H9 (cell line): ENCODE results near the gene RPP40. TPM values are rescaled to one million over a fixed set of nuclear protein-coding genes. Genes with fewer than 3 reads are reported as not detected.

Source experiments
- DNase-seq: peaks from one replicate; pipeline ENCODE4 v3.0.0-alpha.2; 2017
- H2AFZ ChIP-seq: one replicate; pipeline ENCODE4 v1.6.1; 2013; ENCODE audit warnings: mild to moderate bottlenecking, low read length, control low read depth, moderate library complexity
- H2AK5ac ChIP-seq: 2 replicates; pipeline ENCODE4 v1.6.1; 2013; ENCODE audit warnings: low read length, control low read depth, mixed read lengths; ENCODE audit not compliant: insufficient read length
- H2BK120ac ChIP-seq: one replicate; pipeline ENCODE4 v1.6.1; 2013; ENCODE audit warnings: low read depth, mild to moderate bottlenecking, low read length, control low read depth, inconsistent platforms; ENCODE audit not compliant: poor library complexity, severe bottlenecking
- H2BK12ac ChIP-seq: 2 replicates; pipeline ENCODE4 v1.6.1; 2013; ENCODE audit warnings: low read length, control low read depth, mixed read lengths, low read depth; ENCODE audit not compliant: insufficient read length
- H2BK15ac ChIP-seq: 2 replicates; pipeline ENCODE4 v1.6.1; 2013; ENCODE audit warnings: low read depth, low read length, control low read depth
- H2BK20ac ChIP-seq: one replicate; pipeline ENCODE4 v1.6.1; 2013; ENCODE audit warnings: low read depth, mild to moderate bottlenecking, low read length, control low read depth, inconsistent platforms; ENCODE audit not compliant: poor library complexity, severe bottlenecking
- H2BK5ac ChIP-seq: 2 replicates; pipeline ENCODE4 v1.6.1; 2013; ENCODE audit warnings: low read length, control low read depth, mixed read lengths; ENCODE audit not compliant: insufficient read length
- H3K14ac ChIP-seq: 2 replicates; pipeline ENCODE4 v1.6.1; 2013; ENCODE audit warnings: low read length, control low read depth; ENCODE audit not compliant: insufficient read depth
- H3K18ac ChIP-seq: 2 replicates; pipeline ENCODE4 v1.6.1; 2013; ENCODE audit warnings: low read depth, mild to moderate bottlenecking, mixed read lengths, low read length, control low read depth; ENCODE audit not compliant: insufficient read length
- H3K23ac ChIP-seq: 2 replicates; pipeline ENCODE4 v1.6.1; 2013; ENCODE audit warnings: low read length, control low read depth, mixed read lengths, low read depth; ENCODE audit not compliant: insufficient read length
- H3K23me2 ChIP-seq: 2 replicates; pipeline ENCODE4 v1.6.1; 2013; ENCODE audit warnings: low read depth, mild to moderate bottlenecking, mixed read lengths, low read length, control low read depth; ENCODE audit not compliant: insufficient read length, poor library complexity, severe bottlenecking
- H3K27ac ChIP-seq: 2 replicates; pipeline ENCODE4 v1.5.1; 2013; ENCODE audit warnings: low read length, control low read depth, mixed read lengths, low read depth; ENCODE audit not compliant: insufficient read length
- H3K27me3 ChIP-seq: 2 replicates; pipeline ENCODE4 v1.6.1; 2013; ENCODE audit warnings: low read length, control low read depth, inconsistent platforms; ENCODE audit not compliant: insufficient read depth
- H3K4ac ChIP-seq: 2 replicates; pipeline ENCODE4 v1.6.1; 2013; ENCODE audit warnings: low read depth, mild to moderate bottlenecking, control low read depth, inconsistent platforms, low read length, moderate library complexity
- H3K4me1 ChIP-seq: 2 replicates; pipeline ENCODE4 v1.6.1; 2013; ENCODE audit warnings: low read length, control low read depth, inconsistent platforms; ENCODE audit not compliant: insufficient read depth
- H3K4me2 ChIP-seq: 2 replicates; pipeline ENCODE4 v1.6.1; 2013; ENCODE audit warnings: low read length, control low read depth, mixed read lengths; ENCODE audit not compliant: insufficient read length, insufficient read depth
- H3K56ac ChIP-seq: 2 replicates; pipeline ENCODE4 v1.6.1; 2013; ENCODE audit warnings: low read depth, mild to moderate bottlenecking, mixed read lengths, low read length, control low read depth; ENCODE audit not compliant: insufficient read length
- H3K79me1 ChIP-seq: 2 replicates; pipeline ENCODE4 v1.6.1; 2013; ENCODE audit warnings: low read depth, mild to moderate bottlenecking, moderate library complexity, low read length, control low read depth, inconsistent platforms; ENCODE audit not compliant: insufficient read depth, poor library complexity, severe bottlenecking
- H3K79me2 ChIP-seq: 2 replicates; pipeline ENCODE4 v1.6.1; 2013; ENCODE audit warnings: low read length, control low read depth, inconsistent platforms; ENCODE audit not compliant: insufficient read depth
- H3K9ac ChIP-seq: 2 replicates; pipeline ENCODE4 v1.6.1; 2013; ENCODE audit warnings: low read length, control low read depth, mixed read lengths; ENCODE audit not compliant: insufficient read length; ENCODE audit errors: extremely low read depth
- H3K9me3 ChIP-seq: one replicate; pipeline ENCODE4 v1.6.1; 2013; ENCODE audit warnings: low read depth, low read length, inconsistent platforms; ENCODE audit not compliant: control insufficient read depth
- H3T11ph ChIP-seq: one replicate; pipeline ENCODE4 v1.6.1; 2013; ENCODE audit warnings: mild to moderate bottlenecking, low read length, control low read depth, inconsistent platforms
- H4K20me1 ChIP-seq: one replicate; pipeline ENCODE4 v1.6.1; 2013; ENCODE audit not compliant: control insufficient read depth, insufficient read length, insufficient read depth
- H4K5ac ChIP-seq: 2 replicates; pipeline ENCODE4 v1.6.1; 2013; ENCODE audit warnings: low read depth, mild to moderate bottlenecking, mixed read lengths, low read length, control low read depth; ENCODE audit not compliant: insufficient read length
- H4K8ac ChIP-seq: replicated peaks from 2 replicates; pipeline ENCODE4 v1.6.1; 2013; ENCODE audit warnings: low read length, control low read depth, mixed read lengths, low read depth; ENCODE audit not compliant: insufficient read length
- H4K91ac ChIP-seq: 2 replicates; pipeline ENCODE4 v1.6.1; 2013; ENCODE audit warnings: low read depth, mild to moderate bottlenecking, moderate library complexity, mixed read lengths, low read length, control low read depth; ENCODE audit not compliant: insufficient read length
- H3K27ac Mint-ChIP-seq, 3 experiments: 2 replicates in 2 of 3; 3 replicates in 1 of 3; pipeline ENCODE4 v1.8.0; 2020 to 2021; ENCODE audit warnings: mixed read lengths in 3 of 3, mild to moderate bottlenecking in 1 of 3, moderate library complexity in 1 of 3
- H3K27me3 Mint-ChIP-seq: 2 replicates; pipeline ENCODE4 v1.8.0; 2021; ENCODE audit warnings: low read depth, mild to moderate bottlenecking, moderate library complexity, mixed read lengths
- H3K36me3 Mint-ChIP-seq, 3 experiments: 2 replicates in 2 of 3; 3 replicates in 1 of 3; pipeline ENCODE4 v1.8.0; 2020 to 2021; ENCODE audit warnings: low read depth in 3 of 3, mixed read lengths in 3 of 3; ENCODE audit not compliant: insufficient read depth in 1 of 3
- H3K4me1 Mint-ChIP-seq, 2 experiments: 2 replicates each; pipeline ENCODE4 v1.8.0; 2020; ENCODE audit warnings: mixed read lengths in 2 of 2
- H3K4me3 Mint-ChIP-seq, 2 experiments: 2 replicates in 1 of 2; 3 replicates in 1 of 2; pipeline ENCODE4 v1.8.0; 2020 to 2021; ENCODE audit warnings: mild to moderate bottlenecking in 2 of 2, mixed read lengths in 2 of 2, moderate library complexity in 1 of 2
- H3K9me3 Mint-ChIP-seq, 2 experiments: 2 replicates in 1 of 2; 3 replicates in 1 of 2; pipeline ENCODE4 v1.8.0; 2020; ENCODE audit warnings: mild to moderate bottlenecking in 2 of 2, mixed read lengths in 2 of 2, moderate library complexity in 1 of 2
- CTCF ChIP-seq: fragments of 200-600 bp; sonication (generic); conservative IDR thresholded peaks from 3 replicates; pipeline ENCODE4 v1.8.0; 2021; ENCODE audit warnings: antibody characterized with exemption, mild to moderate bottlenecking
- whole genome bisulfite sequencing: extraction: QIAGEN DNeasy Blood & Tissue Kit; methylation state at CpG from one replicate; pipeline ENCODE4 v1.1.7; 2013; ENCODE audit warnings: missing lambda C conversion rate, low lambda C conversion rate, mixed read lengths; ENCODE audit not compliant: insufficient read length; ENCODE audit errors: extremely low coverage; 5-methylcytosine and 5-hydroxymethylcytosine counted together
- total RNA-seq: library from RNA; stranded (reverse); gene quantifications from 2 replicates; pipeline ENCODE4 v1.2.1, GENCODE V29; 2021

RPP40 gene
- total RNA-seq, 1 experiment from 2014 or later: 17.8 TPM

DNA sequence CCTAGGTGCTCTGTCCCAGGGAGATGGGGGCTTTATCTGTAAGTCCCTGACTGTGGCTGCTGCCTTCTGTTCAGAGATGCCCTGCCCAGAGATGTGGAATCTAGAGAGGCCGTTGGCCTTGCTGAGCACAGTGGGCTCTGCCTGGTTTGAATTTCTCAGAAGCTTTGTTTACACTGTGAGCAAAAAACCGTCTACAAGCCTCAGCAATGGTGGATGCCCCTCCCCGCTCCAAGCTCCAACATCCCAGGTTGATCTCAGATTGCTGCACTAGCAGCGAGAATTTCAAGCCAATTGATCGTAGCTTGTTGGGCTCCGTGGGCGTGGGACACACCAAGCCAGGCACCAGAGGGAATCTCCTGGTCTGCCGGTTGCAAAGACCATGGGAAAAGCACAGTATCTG, 16.3 kb upstream of the RPP40 start:
- TF ChIP-seq CTCF: no peak
- Histone ChIP-seq H4K8ac (no peak overlapping the region), H3K23me2 (no peaks in the 10 kb centered on the region), H2BK12ac (no peak overlapping the region), H2BK120ac (no peak overlapping the region), H2AFZ (no peak overlapping the region), H2AK5ac (no peak overlapping the region), H3K27me3 (no peaks in the 10 kb centered on the region), H3K4me1 (no peaks in the 10 kb centered on the region), H4K91ac (no peak overlapping the region), H2BK20ac (no peak overlapping the region), H3K4me2 (no peak overlapping the region), H3K18ac (no peak overlapping the region), H2BK15ac (no peak overlapping the region), H3K56ac (no peak overlapping the region), H3K27ac (no peak overlapping the region), H3K79me2 (no peaks in the 10 kb centered on the region), H3T11ph (no peak overlapping the region), H3K4ac (no peak overlapping the region), H2BK5ac (no peak overlapping the region), H3K14ac (no peak overlapping the region), H4K5ac (no peak overlapping the region), H3K9ac (no peak overlapping the region), H3K79me1 (no peaks in the 10 kb centered on the region), H4K20me1 (no peaks in the 10 kb centered on the region), H3K9me3 (no peaks in the 10 kb centered on the region), H3K23ac (no peak overlapping the region)
- Mint-ChIP-seq H3K4me1 (peaks cover 0 to 3% of the 10 kb centered on the region in 2 experiments; a peak in 3 of 4 replicates), H3K4me3 (no peak overlapping the region), H3K27me3 (peaks cover 28% of the 10 kb centered on the region), H3K36me3 (no peaks in the 10 kb centered on the region), H3K27ac (no peak overlapping the region; a peak in 1 of 7 replicates), H3K9me3 (peaks cover 0 to 2% of the 10 kb centered on the region in 2 experiments; a peak in 2 of 5 replicates)
- DNase-seq: no peak
- WGBS: no CpG with 5 or more reads among the region's 8 CpGs
